HL-60 (cell line): Measurements from ENCODE around the gene YBEY.

Source experiments
- DNase-seq, 2 experiments: peaks; one replicate each; pipeline ENCODE4 v3.0.0-alpha.2; 2010 to 2020; ENCODE audit warnings: low read depth in 1 of 2, low spot score in 1 of 2
- H3K27ac ChIP-seq: fragments of 250-450 bp; sonication (Bioruptor Pico); replicated peaks from 2 replicates; pipeline ENCODE4 v1.5.1; 2020; ENCODE audit warnings: mild to moderate bottlenecking, moderate library complexity
- H3K27me3 ChIP-seq: fragments of 250-450 bp; sonication (Bioruptor Pico); 2 replicates; pipeline ENCODE4 v1.5.1; 2021; ENCODE audit warnings: mild to moderate bottlenecking, moderate library complexity; ENCODE audit not compliant: insufficient read depth, poor library complexity, severe bottlenecking
- H3K4me3 ChIP-seq: replicated peaks from 2 replicates; pipeline ENCODE4 v1.5.1; 2011; ENCODE audit warnings: mild to moderate bottlenecking, control low read depth, low read length; ENCODE audit not compliant: insufficient read depth
- CTCF ChIP-seq: IDR thresholded peaks from one replicate; pipeline ENCODE4 v1.5.1; 2011; ENCODE audit warnings: low read length, control low read depth, inconsistent platforms; ENCODE audit not compliant: insufficient read depth
- GABPA ChIP-seq: IDR thresholded peaks from 2 replicates; pipeline ENCODE4 v1.6.1; 2012; ENCODE audit warnings: low read depth
- POLR2AphosphoS5 ChIP-seq: IDR thresholded peaks from 2 replicates; pipeline ENCODE4 v1.6.1; 2012; ENCODE audit warnings: low read depth
- REST ChIP-seq: IDR thresholded peaks from 2 replicates; pipeline ENCODE4 v1.6.1; 2012; ENCODE audit warnings: low read depth; ENCODE audit not compliant: insufficient replicate concordance
- SPI1 ChIP-seq: IDR thresholded peaks from 2 replicates; pipeline ENCODE4 v1.6.1; 2012; ENCODE audit warnings: low read depth, mild to moderate bottlenecking, borderline replicate concordance

Gene YBEY

GRCh38 chr21:46269466-46269865 is 16.7 kb upstream of the YBEY start:
- no peak overlapping the region for H3K4me3 ChIP-seq
- H3K27me3 ChIP-seq: no peaks in the 10 kb centered on the region
- H3K27ac ChIP-seq: no peak overlapping the region
- DNase-seq: no peak
- TF ChIP-seq SPI1 (no peak), POLR2AphosphoS5 (no peak), CTCF (no peak), GABPA (no peak), REST (no peak)

- TF ChIP-seq POLR2AphosphoS5: no peak
- TF ChIP-seq SPI1: no peak
- TF ChIP-seq REST: no peak
- no peak for TF ChIP-seq GABPA
- TF ChIP-seq CTCF: no peak
These were observed 12.8 kb upstream of the YBEY start for GRCh38 chr21:46273341-46273740.

GRCh38 chr21:46274797-46275390 is 11.2 kb upstream of the YBEY start:
- no peak overlapping the region for H3K27ac ChIP-seq
- no peak for DNase-seq

More at GRCh38 chr21:46273341-46273740, 12.8 kb upstream of the YBEY start:
- no peak overlapping the region for H3K4me3 ChIP-seq
- no peak overlapping the region for H3K27ac ChIP-seq
- H3K27me3 ChIP-seq: no peaks in the 10 kb centered on the region
- no peak for DNase-seq

More at GRCh38 chr21:46274797-46275390, 11.2 kb upstream of the YBEY start:
- Histone ChIP-seq H3K27me3 (no peaks in the 10 kb centered on the region), H3K4me3 (no peak overlapping the region)
- no peak for TF ChIP-seq GABPA
- TF ChIP-seq SPI1: no peak
- TF ChIP-seq REST: no peak
- TF ChIP-seq POLR2AphosphoS5: no peak
- no peak for TF ChIP-seq CTCF
